Left colon (tissue), 2 donors: ENCODE results near the gene LARGE2. TPM values are rescaled to one million over a fixed set of nuclear protein-coding genes. Genes with fewer than 3 reads are reported as not detected.
A peak's percentile ranks its signal among the peaks of the same experiment; 100 is the strongest.

ENCODE experiments used
- ATAC-seq: fragments of 200-7000 bp; cut with Tn5 transposase; one replicate; pipeline ENCODE4 v1.9.1; 2020; ENCODE audit warnings: mild to moderate bottlenecking, moderate library complexity
- DNase-seq, 2 donors: peaks; one replicate each; pipeline ENCODE4 v3.0.0-alpha.2; 2020
- intact Hi-C, 2 donors: fragments of 100-400 bp; cut with DNase I in 1 of 2; cut with micrococcal nuclease in 1 of 2; formaldehyde crosslinking; loops; one replicate each; pipeline versions ENCODE4 v1.11.2 to v1.14.0; 2022; cut with DNase I, micrococcal nuclease
- total RNA-seq, 2 donors: library from RNA; stranded (reverse); fragmentation: NEBNext Ultra II Directional; extraction: Animal tissue kit (Norgen Biotek cat#: 25700); gene quantifications; one replicate each; pipeline ENCODE4 v1.2.1, GENCODE V29; 2021
- donor health status: DM: no; HTN: no; CAD: no.
- donor health status: DM: yes; HTN: yes; CAD: no.

The LARGE2 gene
- total RNA-seq, 2 donors from 2014 or later: 1.1 to 4.2 TPM

- DNase-seq (no peak), ATAC-seq (no peak)
These were observed 12.6 kb upstream of the LARGE2 start for GRCh38 chr11:45909594-45910475.

DNA sequence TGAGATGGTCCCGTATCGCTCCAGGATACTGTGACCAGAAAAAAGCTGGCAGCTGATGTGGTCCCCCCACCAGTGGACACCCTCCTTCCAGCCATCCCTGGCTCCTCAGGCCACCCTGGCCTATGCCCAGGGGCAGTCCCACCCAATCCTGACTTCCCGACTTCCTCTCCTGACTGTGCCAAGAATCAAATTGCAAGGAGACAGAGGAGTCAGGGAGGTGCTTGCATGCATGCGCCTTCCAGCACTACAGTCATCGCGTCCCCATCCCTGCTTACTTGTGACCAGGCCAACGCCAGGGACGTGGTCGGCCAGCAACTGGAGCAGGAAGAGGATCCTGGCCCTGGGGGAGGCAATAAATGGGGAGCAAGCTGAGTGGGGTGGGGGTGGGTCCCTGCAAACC lies 11.8 kb upstream of the LARGE2 start:
- no peak for ATAC-seq
- DNase-seq: no peak
- intact Hi-C loops: no loop called here

More at GRCh38 chr11:45909594-45910475, 12.6 kb upstream of the LARGE2 start:
- intact Hi-C loops: no loop called here

GRCh38 chr11:45913514-45913913 lies 8.9 kb upstream of the LARGE2 start:
- ATAC-seq (no peak), DNase-seq (no peak)
- intact Hi-C loops: no loop called here

DNA sequence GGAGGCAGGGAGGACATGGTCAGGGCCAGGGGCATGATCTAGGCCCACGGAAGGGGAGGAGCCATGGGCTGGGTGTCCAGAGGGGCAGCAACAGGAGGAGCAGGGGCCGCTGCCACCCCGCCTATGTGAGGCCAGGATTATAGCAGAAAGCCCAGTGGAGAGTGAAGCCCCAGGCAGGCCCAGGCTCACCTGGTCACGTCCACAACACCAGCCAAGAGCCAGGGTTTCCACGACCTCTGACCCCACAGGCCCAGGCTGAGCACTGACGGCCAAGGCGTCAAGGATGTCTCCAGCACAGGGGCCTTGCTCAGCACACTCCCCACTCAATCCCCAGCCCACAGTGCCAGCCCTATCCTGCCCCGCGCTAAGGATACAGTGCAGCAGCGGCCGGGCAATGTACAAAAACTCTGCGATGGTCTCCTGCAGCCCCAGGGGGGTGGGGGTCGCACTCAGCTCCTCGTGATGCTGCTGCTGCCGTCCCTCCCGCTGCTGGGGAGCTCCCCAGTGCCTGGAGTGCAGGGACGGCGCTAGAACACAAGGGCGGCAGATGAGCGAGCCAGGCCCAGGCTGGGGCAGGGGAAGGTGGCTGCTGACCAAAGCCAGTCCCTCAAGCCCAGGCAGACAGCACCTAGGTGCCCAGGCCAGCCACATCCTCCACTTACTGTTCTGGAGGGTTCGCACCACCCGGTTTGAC lies 8.4 kb upstream of the LARGE2 start:
- ATAC-seq (no peak), DNase-seq (no peak)
- intact Hi-C loops: no loop called here

- DNase-seq (no peak), ATAC-seq (no peak)
- intact Hi-C loops: no loop called here
These were observed 7.0 kb upstream of the LARGE2 start for GRCh38 chr11:45915446-45915845.

DNA sequence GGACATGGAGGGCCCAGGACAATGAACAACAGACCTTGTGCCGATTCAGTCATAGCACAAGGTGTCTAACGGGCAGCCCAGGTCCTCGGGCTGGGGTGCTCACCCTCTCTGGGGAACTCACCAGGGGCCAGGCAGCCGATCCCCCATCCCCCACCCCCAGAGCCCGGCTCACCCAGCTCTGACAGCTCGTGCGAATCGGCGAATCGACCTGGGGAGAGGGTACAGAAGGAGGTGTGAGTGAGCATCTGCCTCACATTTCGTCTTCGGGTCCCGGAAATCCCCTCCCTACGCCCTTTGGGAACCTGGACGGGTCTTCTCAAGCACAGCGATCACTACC lies 5.2 kb upstream of the LARGE2 start:
- intact Hi-C loops: no loop called here
- DNase-seq (no peak), ATAC-seq (no peak)

DNA sequence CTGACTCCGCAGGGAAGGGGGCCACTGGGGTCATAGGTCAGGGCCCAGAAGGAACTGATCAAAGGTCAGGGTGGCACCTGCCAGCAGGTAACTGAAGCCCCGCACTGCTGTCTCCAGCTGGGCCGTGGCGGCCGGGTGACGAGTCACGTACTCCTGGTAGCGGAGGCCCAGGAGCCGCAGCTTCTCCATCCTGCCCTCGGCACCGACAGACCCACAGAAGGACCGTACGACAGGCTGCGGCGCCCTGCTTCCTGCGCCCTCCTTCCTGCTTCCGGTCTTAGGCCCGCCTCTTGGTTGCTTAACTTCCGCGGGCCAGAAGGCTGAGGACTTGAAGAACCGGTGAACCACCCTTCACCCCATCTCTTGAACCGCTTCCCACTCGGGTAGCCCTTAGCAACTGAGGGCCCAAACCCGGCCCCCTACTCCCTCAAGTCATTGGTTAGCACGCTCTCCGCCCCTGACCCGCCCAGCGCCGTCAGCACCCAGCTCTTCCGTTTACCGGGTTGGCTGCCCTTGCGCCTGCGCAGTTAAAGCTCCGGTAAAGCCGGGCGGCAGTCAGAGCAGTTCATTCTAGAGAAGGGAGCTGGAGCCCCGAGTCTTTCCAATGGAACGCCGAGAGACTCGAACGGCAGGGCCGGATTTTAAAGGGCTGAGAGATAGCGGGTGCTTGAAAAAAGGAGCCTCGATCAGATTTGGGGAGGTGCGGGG lies 4.7 kb upstream of the LARGE2 start, which contains the start of gene PEX16:
Gene PEX16 (minus strand): TSS at position 255 of the 708 bp plus-strand sequence. CDS start 66 bp downstream, at position 189.
- DNase-seq: peak; percentile 95 to 98
- ATAC-seq: peak; percentile 86
- intact Hi-C loops: no loop called here

- DNase-seq: peak; percentile 91
- intact Hi-C loops: no loop called here
- ATAC-seq: peak; percentile 75
These were observed 4.0 kb upstream of the LARGE2 start for GRCh38 chr11:45918331-45918941.

DNA sequence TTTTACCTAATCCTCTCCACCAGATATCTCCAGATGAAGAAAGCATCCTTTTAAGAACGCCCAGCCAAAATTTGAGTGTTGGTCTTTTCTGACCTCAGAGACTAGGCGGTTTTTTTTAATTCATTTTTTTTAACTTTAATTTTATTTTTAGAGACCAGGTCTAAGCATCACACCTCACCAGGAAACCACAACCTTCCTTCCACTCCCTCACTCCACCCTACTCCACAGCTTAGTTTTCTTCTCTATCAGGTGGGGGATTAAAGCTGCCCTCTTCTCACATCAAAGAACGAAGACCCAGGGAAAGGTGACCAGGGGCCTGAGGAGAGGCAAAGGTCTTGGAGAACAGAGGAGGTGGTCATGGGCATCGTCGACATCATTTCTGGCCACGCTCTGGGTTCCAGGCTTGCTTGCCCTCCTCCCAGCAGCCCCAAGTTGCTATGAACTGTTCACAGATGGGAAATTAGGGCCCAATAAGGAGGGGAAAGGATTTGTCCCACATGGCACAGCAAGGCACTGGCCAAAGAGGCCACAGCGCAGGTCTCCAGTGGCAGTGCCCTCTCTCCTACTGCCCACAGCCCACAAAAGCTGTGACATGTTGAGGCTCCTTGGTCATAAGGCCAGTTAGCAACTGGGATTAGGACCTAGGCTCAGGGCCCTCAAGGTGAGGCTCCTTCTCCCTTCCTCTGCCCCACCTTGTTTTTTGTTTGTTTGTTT lies 3.3 kb upstream of the LARGE2 start:
- ATAC-seq (no peak), DNase-seq (peak in 1 of 2 donors; percentile 23)
- intact Hi-C loops: no loop called here

DNA sequence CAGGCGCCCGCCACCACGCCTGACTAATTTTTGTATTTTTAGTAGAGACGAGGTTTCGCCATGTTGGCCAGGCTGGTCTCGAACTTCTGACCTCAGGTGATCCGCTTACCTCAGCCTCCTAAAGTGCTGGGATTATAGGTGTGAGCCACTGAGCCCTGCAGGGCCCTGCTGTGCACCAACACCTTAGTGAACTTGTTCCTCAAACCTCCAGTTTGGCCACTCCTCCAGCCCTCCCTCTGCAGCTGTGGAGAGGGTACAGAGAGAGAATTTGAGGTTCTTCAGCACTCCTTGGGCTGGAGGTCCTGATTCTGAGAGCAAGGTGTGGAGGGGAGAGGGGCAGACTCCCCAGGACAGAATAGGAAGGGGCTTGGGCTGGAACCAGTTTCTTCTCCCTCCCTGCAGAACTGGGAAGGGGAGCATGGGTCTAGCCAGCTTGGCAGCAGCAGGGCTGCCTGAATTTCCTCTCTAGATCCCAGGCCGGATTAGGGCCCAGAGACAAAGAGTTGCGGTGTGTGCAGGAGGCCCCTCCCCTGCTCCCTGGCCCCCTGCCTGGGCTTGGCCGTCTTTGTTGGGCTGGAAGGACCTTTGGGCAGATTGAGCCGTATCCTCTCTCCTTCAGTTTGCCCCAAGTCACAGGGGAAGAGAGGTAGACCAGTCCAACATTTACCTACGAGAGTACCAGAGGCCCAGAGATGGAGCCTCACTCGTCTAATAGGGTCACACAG lies 2.5 kb upstream of the LARGE2 start:
- ATAC-seq: no peak
- peak in 1 of 2 donors; percentile 24 for DNase-seq
- intact Hi-C loops: no loop called here

DNA sequence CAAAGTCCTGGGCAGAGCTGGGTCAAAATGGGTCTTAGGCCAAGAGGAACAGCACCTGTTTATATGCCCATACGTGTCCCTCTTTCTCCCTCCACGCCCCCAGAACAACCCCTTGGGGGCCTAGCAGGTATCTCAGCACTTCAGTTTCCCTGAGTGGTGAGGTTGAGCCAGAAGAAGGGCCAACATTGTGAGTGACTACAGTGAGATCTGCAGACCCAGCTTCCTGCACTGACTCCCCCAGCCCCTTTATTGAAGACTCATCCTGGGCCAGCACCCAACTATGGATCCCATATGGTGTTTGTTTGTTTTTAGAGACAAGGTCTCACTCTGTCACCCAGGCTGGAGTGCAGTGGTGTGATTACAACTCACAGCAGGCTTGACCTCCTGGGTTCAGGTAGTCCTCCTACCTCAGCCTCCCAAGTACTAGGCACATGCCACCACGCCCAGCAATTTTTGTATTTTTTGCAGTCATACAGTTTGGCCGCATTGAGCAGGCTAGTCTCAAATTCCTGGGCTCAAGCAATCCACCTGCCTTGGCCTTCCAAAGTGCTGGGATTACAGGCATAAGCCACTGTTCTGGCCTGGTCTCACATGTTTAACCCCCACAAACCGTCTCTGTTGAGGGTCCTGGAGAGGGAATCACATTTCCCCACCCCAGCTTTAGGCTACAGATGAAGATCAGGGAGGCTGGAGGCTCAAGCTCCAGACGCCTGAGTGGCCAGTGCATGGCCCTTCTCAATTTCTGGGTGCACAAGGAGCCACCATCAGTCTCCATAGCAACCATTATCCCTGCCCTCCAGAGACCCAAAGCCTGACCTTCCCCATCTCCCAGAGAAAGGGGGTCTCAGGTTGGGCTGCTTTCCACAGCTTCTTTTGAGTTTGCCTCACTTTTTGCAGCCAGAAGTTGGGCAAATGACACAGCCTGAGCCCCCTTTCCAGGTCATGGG lies 1.7 kb upstream of the LARGE2 start:
- DNase-seq: peak in 1 of 2 donors; percentile 12
- ATAC-seq: no peak
- intact Hi-C loops: no loop called here

DNA sequence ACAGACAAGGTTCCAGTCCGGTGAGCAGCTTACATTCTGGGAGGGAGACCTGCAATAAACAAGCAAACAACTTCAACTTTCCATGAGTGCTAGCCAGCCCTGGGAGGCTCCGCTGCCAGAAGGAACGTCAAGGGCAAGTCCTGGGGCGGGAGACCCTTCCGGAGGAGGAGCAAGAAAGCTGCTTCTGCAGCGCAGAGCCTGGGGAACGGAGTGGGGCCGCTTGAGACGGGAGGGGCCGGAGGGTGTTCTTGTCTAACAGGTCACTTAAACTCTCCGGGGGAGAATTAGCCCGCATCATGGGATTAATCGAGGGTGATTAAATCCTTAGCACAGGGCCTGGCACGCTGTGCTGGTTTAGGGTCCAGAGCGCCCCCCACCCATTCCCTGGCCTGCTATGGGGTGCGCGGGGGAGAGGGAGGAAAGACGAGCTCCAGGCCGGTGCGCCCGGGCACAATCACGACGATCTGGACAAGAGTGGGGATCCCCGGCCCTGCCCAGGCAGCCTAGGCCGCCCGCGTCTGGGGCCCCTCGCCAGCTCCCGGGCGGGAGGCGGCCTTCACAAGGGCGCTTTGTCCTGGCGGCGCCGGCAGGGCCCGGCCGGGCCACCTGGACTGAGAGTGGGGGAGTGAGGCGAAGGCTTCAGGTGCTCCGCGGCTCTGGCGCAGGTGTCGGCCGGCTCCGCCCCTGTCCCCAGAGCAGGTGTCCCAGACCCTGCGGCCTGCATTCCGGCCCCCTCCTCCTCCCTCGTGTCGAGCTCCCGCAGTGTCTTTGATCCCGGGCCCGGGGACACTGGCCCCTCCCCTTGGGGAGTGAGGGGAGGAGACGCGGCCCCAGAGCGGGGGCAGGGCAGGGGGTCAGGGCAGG lies 663 bp upstream of the LARGE2 start:
- intact Hi-C loops: no loop called here
- peak; percentile 25 for ATAC-seq
- DNase-seq: peak; percentile 58 to 69

- DNase-seq (peak; percentile 13 to 19), ATAC-seq (no peak)
- intact Hi-C loops: no loop called here
These were observed 1.8 kb downstream of the LARGE2 start for GRCh38 chr11:45924036-45924915.

- DNase-seq (no peak), ATAC-seq (no peak)
- intact Hi-C loops: no loop called here
These were observed 2.5 kb downstream of the LARGE2 start for GRCh38 chr11:45924927-45925326.

- ATAC-seq (no peak), DNase-seq (no peak)
- intact Hi-C loops: no loop called here
These were observed 3.1 kb downstream of the LARGE2 start for GRCh38 chr11:45925550-45925949.
